ENCODE results near the gene LYL1.

DNA sequence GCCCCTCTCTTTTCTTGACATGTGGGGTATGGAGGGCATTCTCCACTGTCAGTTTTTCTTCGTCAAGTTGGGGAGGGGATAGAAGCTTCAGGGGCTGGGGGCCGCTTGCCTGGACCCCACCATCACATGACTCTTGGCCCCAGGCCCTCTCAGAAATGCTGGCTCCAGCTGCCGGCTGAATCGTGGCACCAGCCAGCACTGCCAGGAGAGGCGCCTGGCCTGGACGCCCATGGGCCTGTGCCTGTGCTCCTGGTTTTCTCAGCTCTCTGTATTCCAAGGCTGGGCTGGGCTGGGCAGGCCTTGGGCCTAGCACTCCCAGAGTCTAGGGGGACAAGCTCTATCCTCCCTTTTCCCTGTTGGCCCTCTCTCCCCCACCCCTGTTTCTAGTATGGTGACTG lies 38.6 kb downstream of the LYL1 start:
- TF ChIP-seq, protein P1, sequence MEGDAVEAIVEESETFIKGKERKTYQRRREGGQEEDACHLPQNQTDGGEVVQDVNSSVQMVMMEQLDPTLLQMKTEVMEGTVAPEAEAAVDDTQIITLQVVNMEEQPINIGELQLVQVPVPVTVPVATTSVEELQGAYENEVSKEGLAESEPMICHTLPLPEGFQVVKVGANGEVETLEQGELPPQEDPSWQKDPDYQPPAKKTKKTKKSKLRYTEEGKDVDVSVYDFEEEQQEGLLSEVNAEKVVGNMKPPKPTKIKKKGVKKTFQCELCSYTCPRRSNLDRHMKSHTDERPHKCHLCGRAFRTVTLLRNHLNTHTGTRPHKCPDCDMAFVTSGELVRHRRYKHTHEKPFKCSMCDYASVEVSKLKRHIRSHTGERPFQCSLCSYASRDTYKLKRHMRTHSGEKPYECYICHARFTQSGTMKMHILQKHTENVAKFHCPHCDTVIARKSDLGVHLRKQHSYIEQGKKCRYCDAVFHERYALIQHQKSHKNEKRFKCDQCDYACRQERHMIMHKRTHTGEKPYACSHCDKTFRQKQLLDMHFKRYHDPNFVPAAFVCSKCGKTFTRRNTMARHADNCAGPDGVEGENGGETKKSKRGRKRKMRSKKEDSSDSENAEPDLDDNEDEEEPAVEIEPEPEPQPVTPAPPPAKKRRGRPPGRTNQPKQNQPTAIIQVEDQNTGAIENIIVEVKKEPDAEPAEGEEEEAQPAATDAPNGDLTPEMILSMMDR (IDR thresholded peaks at IDR 0.05; ENCODE audit: extremely low read depth in 1 of 2, insufficient read depth in 1 of 2, low read depth in 1 of 2, low read length in 2 of 2) = no peak
- no peak for TF ChIP-seq EZH2 (IDR thresholded peaks at IDR 0.05; ENCODE audit: borderline replicate concordance, low read depth, low read length, severe bottlenecking)
- TF ChIP-seq POLR2A (IDR thresholded peaks at IDR 0.05; ENCODE audit: low read depth, low read length) = no peak
- no peak for TF ChIP-seq MYC (IDR thresholded peaks at IDR 0.05; ENCODE audit: low read depth, low read length)
- no peak for TF ChIP-seq POLR2AphosphoS5 (IDR thresholded peaks at IDR 0.05; ENCODE audit: insufficient read depth, low read depth, low read length)
- no peak for TF ChIP-seq FOS (IDR thresholded peaks at IDR 0.05; ENCODE audit: borderline replicate concordance, insufficient read depth, low read length)
- TF ChIP-seq, protein P2, sequence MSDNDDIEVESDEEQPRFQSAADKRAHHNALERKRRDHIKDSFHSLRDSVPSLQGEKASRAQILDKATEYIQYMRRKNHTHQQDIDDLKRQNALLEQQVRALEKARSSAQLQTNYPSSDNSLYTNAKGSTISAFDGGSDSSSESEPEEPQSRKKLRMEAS (IDR thresholded peaks at IDR 0.05; ENCODE audit: insufficient read depth, insufficient read length) = no peak
- no peak for TF ChIP-seq GATA2 (IDR thresholded peaks at IDR 0.05; ENCODE audit: insufficient read depth, insufficient read length, low read depth, low read length)

Measured in endothelial cell of umbilical vein (primary cell).